IMR-90 (cell line): ENCODE data around the gene KDM2B. TPM values are rescaled to one million over a fixed set of nuclear protein-coding genes. Genes with fewer than 3 reads are reported as not detected.

ENCODE experiments used
- ATAC-seq: fragments of 200-7000 bp; cut with Tn5 transposase; 2 replicates; pipeline ENCODE4 v1.9.1; 2020; ENCODE audit warnings: low read depth, mild to moderate bottlenecking, moderate library complexity
- BruUV-seq: library from RNA; stranded (reverse); fragments of 400-500 nt; replicated peaks from 2 replicates; lab custom pipeline; 2021; lab: Mats Ljungman, UMichigan
- CTCF ChIA-PET: fragments of 300-600 bp; formaldehyde crosslinking; extraction: SDS; loops from one replicate; lab custom pipeline; 2021; ENCODE audit warnings: antibody characterized with exemption; lab: Yijun Ruan, JAX
- POLR2A ChIA-PET: fragments of 300-600 bp; sonication (Branson Sonifier 250); formaldehyde crosslinking; loops from one replicate; lab custom pipeline; 2022; ENCODE audit warnings: antibody characterized with exemption; ENCODE audit not compliant: unreplicated experiment; lab: Charles Lee
- DNase-seq: peaks from one replicate; pipeline ENCODE4 v3.0.0; 2013
- H2AFZ ChIP-seq: replicated peaks from 2 replicates; pipeline ENCODE3; 2013; ENCODE audit warnings: low read length, mild to moderate bottlenecking; ENCODE audit not compliant: poor library complexity
- H2AK5ac ChIP-seq: 2 replicates; pipeline ENCODE4 v1.6.1; 2013; ENCODE audit warnings: low read depth, low read length, inconsistent platforms
- H2AK9ac ChIP-seq: replicated peaks from 2 replicates; pipeline ENCODE3; 2013; ENCODE audit warnings: mild to moderate bottlenecking, low read depth, low read length, moderate library complexity; ENCODE audit not compliant: poor library complexity
- H2BK120ac ChIP-seq: 2 replicates; pipeline ENCODE4 v1.6.1; 2013; ENCODE audit warnings: low read depth, low read length, inconsistent platforms
- H2BK15ac ChIP-seq: 3 replicates; pipeline ENCODE4 v1.6.1; 2013; ENCODE audit warnings: low read depth, low read length, inconsistent platforms
- H2BK20ac ChIP-seq: 2 replicates; pipeline ENCODE4 v1.6.1; 2013; ENCODE audit warnings: low read depth, mild to moderate bottlenecking, inconsistent platforms, low read length, moderate library complexity
- H2BK5ac ChIP-seq: 2 replicates; pipeline ENCODE4 v1.6.1; 2013; ENCODE audit warnings: mild to moderate bottlenecking, low read depth, low read length, inconsistent platforms; ENCODE audit not compliant: poor library complexity, severe bottlenecking
- H3K14ac ChIP-seq: replicated peaks from 2 replicates; pipeline ENCODE4 v1.6.1; 2013; ENCODE audit warnings: low read depth, low read length, inconsistent platforms
- H3K18ac ChIP-seq: 2 replicates; pipeline ENCODE4 v1.6.1; 2013; ENCODE audit warnings: low read depth, low read length, control low read depth
- H3K23ac ChIP-seq: 2 replicates; pipeline ENCODE4 v1.6.1; 2013; ENCODE audit warnings: low read depth, low read length, inconsistent platforms
- H3K27ac ChIP-seq: 2 replicates; pipeline ENCODE4 v1.5.1; 2013; ENCODE audit warnings: mild to moderate bottlenecking, control low read depth, low read length; ENCODE audit not compliant: insufficient read depth
- H3K27me3 ChIP-seq: 2 replicates; pipeline ENCODE4 v1.6.1; 2013; ENCODE audit warnings: low read length; ENCODE audit not compliant: control insufficient read depth, insufficient read depth
- H3K36me3 ChIP-seq: 2 replicates; pipeline ENCODE4 v1.6.1; 2013; ENCODE audit warnings: low read length, mixed read lengths; ENCODE audit not compliant: control insufficient read depth, insufficient read depth
- H3K4ac ChIP-seq: 2 replicates; pipeline ENCODE4 v1.6.1; 2013; ENCODE audit warnings: low read depth, low read length, inconsistent platforms
- H3K4me1 ChIP-seq: 2 replicates; pipeline ENCODE4 v1.6.1; 2013; ENCODE audit warnings: low read length, mixed read lengths; ENCODE audit not compliant: control insufficient read depth, insufficient read depth
- H3K4me2 ChIP-seq: 2 replicates; pipeline ENCODE4 v1.6.1; 2013; ENCODE audit warnings: low read depth, mild to moderate bottlenecking, control low read depth, low read length, moderate library complexity
- H3K4me3 ChIP-seq: 2 replicates; pipeline ENCODE4 v1.5.1; 2013; ENCODE audit warnings: low read depth, mild to moderate bottlenecking, control low read depth, low read length, moderate library complexity; ENCODE audit not compliant: insufficient read depth
- H3K56ac ChIP-seq: 2 replicates; pipeline ENCODE4 v1.6.1; 2013; ENCODE audit warnings: low read length, inconsistent platforms; ENCODE audit not compliant: insufficient read depth; ENCODE audit errors: extremely low read depth
- H3K79me1 ChIP-seq, 2 experiments: 2 replicates each; pipeline ENCODE4 v1.6.1; 2013; ENCODE audit warnings: low read length in 2 of 2, inconsistent platforms in 1 of 2, low read depth in 1 of 2
- H3K9ac ChIP-seq: 2 replicates; pipeline ENCODE4 v1.6.1; 2013; ENCODE audit warnings: low read depth, low read length, control low read depth
- H3K9me1 ChIP-seq: 2 replicates; pipeline ENCODE4 v1.6.1; 2013; ENCODE audit warnings: low read length, inconsistent platforms; ENCODE audit not compliant: insufficient read depth
- H3K9me3 ChIP-seq: 2 replicates; pipeline ENCODE4 v1.6.1; 2013; ENCODE audit warnings: low read length; ENCODE audit not compliant: control insufficient read depth, insufficient read depth
- H4K20me1 ChIP-seq: 2 replicates; pipeline ENCODE4 v1.6.1; 2013; ENCODE audit warnings: low read length, inconsistent platforms; ENCODE audit not compliant: insufficient read depth
- H4K5ac ChIP-seq: 2 replicates; pipeline ENCODE4 v1.6.1; 2013; ENCODE audit warnings: mild to moderate bottlenecking, low read depth, low read length, control low read depth
- H4K8ac ChIP-seq, 2 experiments: 2 replicates each; pipeline ENCODE4 v1.6.1; 2013; ENCODE audit warnings: low read depth in 2 of 2, low read length in 2 of 2, control low read depth in 1 of 2, inconsistent platforms in 1 of 2
- H4K91ac ChIP-seq: 2 replicates; pipeline ENCODE4 v1.6.1; 2013; ENCODE audit warnings: low read depth, low read length, inconsistent platforms; ENCODE audit not compliant: insufficient read depth
- BHLHE40 ChIP-seq: fragments of 150-350 bp; IDR thresholded peaks from 2 replicates; pipeline ENCODE4 v1.6.1; 2016; ENCODE audit warnings: mild to moderate bottlenecking, low read depth, low read length
- CEBPB ChIP-seq: IDR thresholded peaks from 2 replicates; pipeline ENCODE4 v1.6.1; 2012; ENCODE audit warnings: low read depth, low read length, improper control_type of control experiment
- CHD1 ChIP-seq: IDR thresholded peaks from 2 replicates; pipeline ENCODE4 v1.6.1; 2012; ENCODE audit warnings: low read depth, low read length, improper control_type of control experiment
- CTCF ChIP-seq: conservative IDR thresholded peaks from 2 replicates; pipeline ENCODE4 v1.5.1; 2012; ENCODE audit warnings: mild to moderate bottlenecking, low read depth, low read length, improper control_type of control experiment
- ELK1 ChIP-seq: fragments of 150-350 bp; IDR thresholded peaks from 2 replicates; pipeline ENCODE4 v1.6.1; 2016; ENCODE audit warnings: low read depth, mild to moderate bottlenecking, low read length, moderate library complexity, borderline replicate concordance
- FOS ChIP-seq: fragments of 150-350 bp; IDR thresholded peaks from 2 replicates; pipeline ENCODE4 v1.6.1; 2016; ENCODE audit warnings: low read depth, low read length
- MAFK ChIP-seq: IDR thresholded peaks from 2 replicates; pipeline ENCODE4 v1.6.1; 2012; ENCODE audit warnings: low read depth, low read length, improper control_type of control experiment
- MAZ ChIP-seq: IDR thresholded peaks from 2 replicates; pipeline ENCODE4 v1.6.1; 2012; ENCODE audit warnings: low read depth, mild to moderate bottlenecking, low read length, improper control_type of control experiment, moderate library complexity, borderline replicate concordance
- MXI1 ChIP-seq: IDR thresholded peaks from 2 replicates; pipeline ENCODE4 v1.6.1; 2012; ENCODE audit warnings: low read depth, mild to moderate bottlenecking, low read length, moderate library complexity, borderline replicate concordance
- NFE2L2 ChIP-seq: fragments of 150-350 bp; IDR thresholded peaks from 2 replicates; pipeline ENCODE4 v1.6.1; 2016; ENCODE audit warnings: low read depth, mild to moderate bottlenecking, low read length
- POLR2A ChIP-seq: IDR thresholded peaks from 2 replicates; pipeline ENCODE4 v1.6.1; 2012; ENCODE audit warnings: mild to moderate bottlenecking, low read depth, low read length
- RCOR1 ChIP-seq: IDR thresholded peaks from 2 replicates; pipeline ENCODE4 v1.6.1; 2012; ENCODE audit warnings: mild to moderate bottlenecking, low read length, improper control_type of control experiment; ENCODE audit not compliant: insufficient replicate concordance
- SMC3 ChIP-seq: fragments of 150-350 bp; IDR thresholded peaks from 2 replicates; pipeline ENCODE4 v1.6.1; 2016; ENCODE audit warnings: low read depth, mild to moderate bottlenecking, antibody characterized with exemption, low read length, moderate library complexity
- USF2 ChIP-seq: fragments of 150-350 bp; IDR thresholded peaks from 2 replicates; pipeline ENCODE4 v1.6.1; 2017; ENCODE audit warnings: mild to moderate bottlenecking, antibody characterized with exemption, low read length, low read depth
- WGBS, 2 experiments: methylation state at CpG; one replicate each; pipeline versions ENCODE4 v1.1.5 to v1.1.7; 2013; ENCODE audit warnings: missing lambda C conversion rate in 2 of 2; ENCODE audit not compliant: insufficient read length in 1 of 2; ENCODE audit errors: extremely low coverage in 2 of 2; 5-methylcytosine and 5-hydroxymethylcytosine counted together
- dilution Hi-C: fragments of 300-500 bp; cut with HindIII; formaldehyde crosslinking; loops from one replicate; pipeline ENCODE4 v1.14.3; 2018; ENCODE audit warnings: low sequenced_read_pairs; ENCODE audit not compliant: unreplicated experiment
- in situ Hi-C: fragments of 300-500 bp; cut with MboI; formaldehyde crosslinking; loops from 3 replicates; pipeline ENCODE4 v1.14.3; 2019; ENCODE audit warnings: low sequenced_read_pairs, inconsistent platforms, mixed read lengths
- intact Hi-C: fragments of 100-400 bp; cut with micrococcal nuclease; formaldehyde crosslinking; loops from 2 replicates; pipeline ENCODE4 v1.10.0; 2022
- polyA plus RNA-seq, 3 experiments: library from polyadenylated mRNA; depleted of rRNA; stranded (reverse); fragments of >200 nt; gene quantifications; 2 replicates each; pipeline ENCODE4 v1.2.3, GENCODE V29; 2012; ENCODE audit warnings: low replicate concordance in 1 of 3
- total RNA-seq: library from RNA; depleted of rRNA; stranded (reverse); fragments of >200 nt; gene quantifications from 2 replicates; pipeline ENCODE4 v1.2.3, GENCODE V29; 2012

KDM2B gene
- total and polyA plus RNA-seq, 2 of the 4 experiments (the other 2 are of a cell fraction) = 22.6 to 24.2 TPM

GRCh38 chr12:121427556-121428050 lies 153.2 kb downstream of the KDM2B start:
- H3K9me3 ChIP-seq = no peaks in the 10 kb centered on the region
- no peak overlapping the region for H4K5ac ChIP-seq
- no peak overlapping the region for H2AK9ac ChIP-seq
- no peak overlapping the region for H2BK15ac ChIP-seq
- no peak overlapping the region for H3K23ac ChIP-seq
- H2BK5ac ChIP-seq = no peak overlapping the region
- no peaks in the 10 kb centered on the region for H3K27me3 ChIP-seq
- H3K4me1 ChIP-seq = no peaks in the 10 kb centered on the region
- no peak overlapping the region for H3K4ac ChIP-seq
- no CpG with 5 or more reads among the region's 2 CpGs for WGBS, 2 experiments
- no peak overlapping the region for H3K4me2 ChIP-seq
- peaks cover 55% of the 10 kb centered on the region for H3K36me3 ChIP-seq
- no peak overlapping the region for H2AK5ac ChIP-seq
- no peak overlapping the region for H2AFZ ChIP-seq
- intact Hi-C loops (loop anchor here (5.0 kb wide), 1 partner anchor 90 kb away; no protein-coding TSS in a partner anchor), in situ Hi-C loops (no loop called here), dilution Hi-C loops (no loop called here)
- no peak for DNase-seq
- H3K9me1 ChIP-seq = peaks cover 9% of the 10 kb centered on the region
- H4K8ac ChIP-seq = no peak overlapping the region
- ChIA-PET POLR2A (no interaction called here), CTCF (no interaction called here)
- no peak overlapping the region for H3K14ac ChIP-seq
- H4K91ac ChIP-seq = no peak overlapping the region
- no peak overlapping the region for H3K56ac ChIP-seq
- H3K9ac ChIP-seq = no peak overlapping the region
- TF ChIP-seq ELK1 = no peak
- no peak for TF ChIP-seq SMC3
- TF ChIP-seq CTCF = no peak
- no peak for TF ChIP-seq CEBPB
- no peak for TF ChIP-seq POLR2A
- no peak for TF ChIP-seq USF2
- no peak for TF ChIP-seq MAFK
- TF ChIP-seq BHLHE40 = no peak
- no peak for TF ChIP-seq FOS
- TF ChIP-seq MAZ = no peak
- no peak for TF ChIP-seq NFE2L2
- TF ChIP-seq MXI1 = no peak
- no peak for TF ChIP-seq RCOR1
- no peak for TF ChIP-seq CHD1
- no peak overlapping the region for H3K4me3 ChIP-seq
- H4K20me1 ChIP-seq = peaks cover 12% of the 10 kb centered on the region
- no TSS peak for BruUV-seq
- H3K79me1 ChIP-seq = peaks cover 16 to 51% of the 10 kb centered on the region in 2 experiments
- no peak for ATAC-seq
- H2BK20ac ChIP-seq = no peak overlapping the region
- no peak overlapping the region for H2BK120ac ChIP-seq
- H3K18ac ChIP-seq = no peak overlapping the region
- no peak overlapping the region for H3K27ac ChIP-seq
